ENCODE measurements around the gene MFAP3L. TPM values are rescaled to one million over a fixed set of nuclear protein-coding genes. Genes with fewer than 3 reads are reported as not detected.

The MFAP3L gene
- total RNA-seq, 6 experiments from 2014 or later, result 0.94 to 6.4 (median 2.1) TPM

- no peaks in the 10 kb centered on the region for H3K9me3 Mint-ChIP-seq
- DNase-seq, result no peak
- no peak for TF ChIP-seq CTCF (IDR thresholded peaks at IDR 0.05)
- H3K4me3 Mint-ChIP-seq, result no peak overlapping the region
- H3K36me3 Mint-ChIP-seq (ENCODE audit: low read depth), result no peaks in the 10 kb centered on the region
- H3K4me1 Mint-ChIP-seq (ENCODE audit: low read depth), result peaks cover 28% of the 10 kb centered on the region
- H3K27me3 Mint-ChIP-seq (ENCODE audit: insufficient read depth), result peaks cover 1% of the 10 kb centered on the region; the same call in 1 of the 2 replicates
- no peak overlapping the region for H3K27ac Mint-ChIP-seq
Measured at GRCh38 chr4:169963998-169964397, 62.2 kb downstream of the MFAP3L start.

- H3K9me3 Mint-ChIP-seq, result no peaks in the 10 kb centered on the region
- H3K4me3 Mint-ChIP-seq, result no peak overlapping the region
- no peaks in the 10 kb centered on the region for H3K36me3 Mint-ChIP-seq (ENCODE audit: low read depth)
- no peaks in the 10 kb centered on the region for H3K27me3 Mint-ChIP-seq (ENCODE audit: insufficient read depth)
- DNase-seq, result no peak
- peaks cover 33% of the 10 kb centered on the region for H3K4me1 Mint-ChIP-seq (ENCODE audit: low read depth)
- no peak overlapping the region for H3K27ac Mint-ChIP-seq
- no peak for TF ChIP-seq CTCF (IDR thresholded peaks at IDR 0.05)
Measured at GRCh38 chr4:169959254-169959653, 66.9 kb downstream of the MFAP3L start.

GRCh38 chr4:169958629-169959028 lies 67.6 kb downstream of the MFAP3L start:
- Mint-ChIP-seq H3K4me3 (no peak overlapping the region), H3K4me1 (ENCODE audit: low read depth) (peaks cover 26% of the 10 kb centered on the region), H3K36me3 (ENCODE audit: low read depth) (no peaks in the 10 kb centered on the region), H3K9me3 (no peaks in the 10 kb centered on the region), H3K27me3 (ENCODE audit: insufficient read depth) (no peaks in the 10 kb centered on the region), H3K27ac (no peak overlapping the region)
- no peak for TF ChIP-seq CTCF (IDR thresholded peaks at IDR 0.05)
- no peak for DNase-seq

DNA sequence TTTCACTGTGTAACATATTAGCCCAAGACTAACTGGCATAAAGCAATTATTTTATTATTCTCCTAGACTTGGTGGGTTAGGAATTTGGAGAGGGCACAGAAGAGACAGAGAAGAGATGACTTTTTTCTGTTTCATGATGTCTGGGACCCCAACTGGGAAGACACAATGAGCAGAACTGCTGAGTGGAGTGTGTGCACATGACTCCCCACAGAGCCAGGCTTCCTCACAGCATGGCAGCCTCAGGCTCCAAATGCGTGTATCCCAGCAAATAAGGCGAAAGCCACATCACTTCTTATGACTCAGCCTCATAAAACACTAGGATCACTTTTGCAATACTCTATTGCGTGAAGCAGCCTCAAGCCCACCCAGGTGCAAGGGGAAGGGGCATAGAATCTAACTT lies 68.4 kb downstream of the MFAP3L start:
- peaks cover 18% of the 10 kb centered on the region for H3K4me1 Mint-ChIP-seq (ENCODE audit: low read depth)
- H3K36me3 Mint-ChIP-seq (ENCODE audit: low read depth), result no peaks in the 10 kb centered on the region
- DNase-seq, result peak; percentile 28
- peaks cover 5% of the 10 kb centered on the region for H3K27me3 Mint-ChIP-seq (ENCODE audit: insufficient read depth)
- no peak overlapping the region for H3K4me3 Mint-ChIP-seq
- no peak overlapping the region for H3K27ac Mint-ChIP-seq
- no peak for TF ChIP-seq CTCF (IDR thresholded peaks at IDR 0.05)
- H3K9me3 Mint-ChIP-seq, result no peaks in the 10 kb centered on the region

DNA sequence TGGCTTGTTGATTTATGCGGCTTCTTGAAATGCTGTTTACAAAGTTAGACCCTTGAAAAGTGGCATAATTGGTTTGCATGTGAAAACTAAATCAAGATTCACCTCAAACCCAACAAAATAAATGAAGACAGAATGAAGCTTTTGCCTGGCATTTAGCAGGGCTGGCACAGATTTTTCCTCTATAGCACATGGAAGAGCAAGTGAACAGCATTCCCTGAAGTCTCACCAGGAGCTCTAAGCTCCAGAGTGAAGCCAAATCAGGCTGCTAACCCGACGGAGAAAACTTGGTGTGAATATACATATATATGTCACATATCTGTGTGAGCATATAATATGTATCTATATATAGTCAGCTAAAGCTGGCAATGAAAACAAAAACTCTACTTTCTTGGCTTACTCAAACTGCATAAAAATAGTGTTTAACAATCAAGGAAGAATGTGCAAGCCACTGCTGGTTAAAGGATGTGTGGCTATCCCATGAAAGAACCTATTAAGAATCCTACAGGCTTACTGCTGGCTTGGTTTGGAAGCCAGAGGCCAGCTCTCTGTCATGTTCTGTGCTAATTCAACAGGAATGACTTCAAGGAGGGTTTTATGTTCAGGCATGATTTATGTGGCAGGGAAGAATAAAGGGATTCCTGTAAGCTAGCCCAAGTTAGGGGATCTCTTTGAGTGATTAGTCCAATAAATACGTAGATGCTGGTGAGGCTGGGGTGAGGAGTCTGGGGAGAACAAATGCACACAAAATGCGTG lies 69.9 kb downstream of the MFAP3L start:
- Mint-ChIP-seq H3K36me3 (ENCODE audit: low read depth) (no peaks in the 10 kb centered on the region), H3K4me1 (ENCODE audit: low read depth) (peaks cover 18% of the 10 kb centered on the region), H3K9me3 (no peaks in the 10 kb centered on the region), H3K27ac (no peak overlapping the region; the same call in 1 of the 2 replicates), H3K4me3 (no peak overlapping the region), H3K27me3 (ENCODE audit: insufficient read depth) (peaks cover 5% of the 10 kb centered on the region)
- TF ChIP-seq CTCF (IDR thresholded peaks at IDR 0.05), result no peak
- DNase-seq, result peak; percentile 61
